Neutrophil (primary cell): ENCODE data around the gene RNH1.

Experiments
- H3K27ac ChIP-seq: fragments of 200-600 bp; sonication (generic); 2 replicates; pipeline ENCODE4 v1.5.1; 2016; ENCODE audit warnings: mild to moderate bottlenecking, moderate library complexity
- H3K27me3 ChIP-seq: fragments of 200-600 bp; sonication (generic); 2 replicates; pipeline ENCODE4 v1.6.0; 2016; ENCODE audit warnings: mild to moderate bottlenecking
- H3K36me3 ChIP-seq: fragments of 200-600 bp; sonication (generic); 2 replicates; pipeline ENCODE4 v1.5.1; 2017
- H3K4me1 ChIP-seq, 2 experiments: fragments of 200-600 bp in 1 of 2; sonication (generic) in 1 of 2; 1 replicate in 1 of 2; 2 replicates in 1 of 2; pipeline versions ENCODE4 v1.5.1 to v1.6.1; 2013 to 2016; ENCODE audit warnings: low read depth in 1 of 2, low read length in 1 of 2, mild to moderate bottlenecking in 1 of 2, moderate library complexity in 1 of 2; ENCODE audit not compliant: control insufficient read depth in 1 of 2, insufficient read depth in 1 of 2
- H3K4me3 ChIP-seq, 2 experiments: fragments of 200-600 bp in 1 of 2; sonication (generic) in 1 of 2; 1 replicate in 1 of 2; 2 replicates in 1 of 2; pipeline ENCODE4 v1.5.1; 2013 to 2016; ENCODE audit warnings: low read depth in 1 of 2, low read length in 1 of 2, mild to moderate bottlenecking in 1 of 2, moderate library complexity in 1 of 2
- H3K9me3 ChIP-seq: fragments of 200-600 bp; sonication (generic); 2 replicates; pipeline ENCODE4 v1.5.1; 2016
- TF ChIP-seq, protein P1 (sequence below): fragments of 200-600 bp; sonication (generic); IDR thresholded peaks from 2 replicates; pipeline ENCODE4 v1.5.1; 2016; ENCODE audit warnings: antibody characterized with exemption

RNH1 gene

DNA sequence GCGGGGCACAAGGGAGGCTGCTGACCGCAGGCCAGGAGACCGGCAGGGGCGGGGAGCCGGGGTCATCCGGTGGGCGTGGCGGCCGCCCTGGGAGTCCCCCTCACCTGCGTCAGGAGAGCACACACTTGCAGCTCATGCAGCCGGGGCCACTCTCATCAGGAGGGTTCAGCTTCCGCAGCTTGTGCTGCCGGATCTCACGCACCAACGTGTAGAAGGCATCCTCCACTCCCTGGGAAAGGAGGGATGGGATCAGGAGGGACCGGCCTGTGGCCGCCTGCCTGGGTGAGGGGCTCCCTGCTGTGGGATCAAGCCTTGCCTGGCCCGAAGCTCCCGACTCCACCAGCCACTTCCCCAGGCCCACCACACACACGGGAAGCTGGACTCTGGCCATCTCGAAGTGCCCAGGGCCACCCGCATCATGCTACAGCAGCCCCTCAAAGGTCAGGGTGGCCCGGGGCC is 25.5 kb upstream of the RNH1 start:
- H3K4me1 ChIP-seq, result peaks cover 25 to 27% of the 10 kb centered on the region in 2 experiments
- peaks cover 16% of the 10 kb centered on the region for H3K36me3 ChIP-seq
- H3K4me3 ChIP-seq, result no peak overlapping the region
- no peak overlapping the region for H3K27ac ChIP-seq
- H3K27me3 ChIP-seq, result peaks cover 30% of the 10 kb centered on the region
- TF ChIP-seq, protein P1, sequence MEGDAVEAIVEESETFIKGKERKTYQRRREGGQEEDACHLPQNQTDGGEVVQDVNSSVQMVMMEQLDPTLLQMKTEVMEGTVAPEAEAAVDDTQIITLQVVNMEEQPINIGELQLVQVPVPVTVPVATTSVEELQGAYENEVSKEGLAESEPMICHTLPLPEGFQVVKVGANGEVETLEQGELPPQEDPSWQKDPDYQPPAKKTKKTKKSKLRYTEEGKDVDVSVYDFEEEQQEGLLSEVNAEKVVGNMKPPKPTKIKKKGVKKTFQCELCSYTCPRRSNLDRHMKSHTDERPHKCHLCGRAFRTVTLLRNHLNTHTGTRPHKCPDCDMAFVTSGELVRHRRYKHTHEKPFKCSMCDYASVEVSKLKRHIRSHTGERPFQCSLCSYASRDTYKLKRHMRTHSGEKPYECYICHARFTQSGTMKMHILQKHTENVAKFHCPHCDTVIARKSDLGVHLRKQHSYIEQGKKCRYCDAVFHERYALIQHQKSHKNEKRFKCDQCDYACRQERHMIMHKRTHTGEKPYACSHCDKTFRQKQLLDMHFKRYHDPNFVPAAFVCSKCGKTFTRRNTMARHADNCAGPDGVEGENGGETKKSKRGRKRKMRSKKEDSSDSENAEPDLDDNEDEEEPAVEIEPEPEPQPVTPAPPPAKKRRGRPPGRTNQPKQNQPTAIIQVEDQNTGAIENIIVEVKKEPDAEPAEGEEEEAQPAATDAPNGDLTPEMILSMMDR, result no peak
- H3K9me3 ChIP-seq, result no peaks in the 10 kb centered on the region

DNA sequence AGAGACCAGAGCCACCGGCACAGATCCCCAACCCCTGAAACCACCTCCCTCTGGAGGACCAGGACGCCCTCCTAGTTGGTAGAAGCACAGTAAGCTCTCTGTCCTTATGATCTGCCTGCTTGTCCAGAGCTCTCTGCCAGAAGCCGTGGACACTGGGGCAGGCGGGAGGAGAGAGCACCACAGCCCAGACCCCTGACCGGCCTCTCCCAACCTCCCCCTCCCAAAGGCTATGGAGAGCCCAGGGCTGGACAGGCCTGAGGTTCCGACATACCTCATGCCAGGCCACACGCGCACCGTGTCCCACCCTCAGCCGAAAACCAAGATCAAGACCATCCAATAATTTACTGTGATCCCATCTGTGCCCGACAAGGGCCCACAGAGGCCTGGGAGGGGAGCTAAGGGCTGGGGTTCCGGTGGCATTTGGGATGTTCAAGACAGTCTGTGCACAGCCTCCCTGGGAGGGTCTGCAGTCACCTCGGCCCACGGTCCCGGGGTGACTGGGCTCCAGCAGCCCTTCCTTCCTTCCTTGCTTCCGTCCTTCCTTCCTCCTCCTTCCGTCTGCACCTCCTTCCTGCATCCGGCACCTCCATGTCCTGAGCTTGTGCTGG is 25.0 kb upstream of the RNH1 start:
- H3K36me3 ChIP-seq, result peaks cover 16% of the 10 kb centered on the region
- H3K9me3 ChIP-seq, result no peaks in the 10 kb centered on the region
- TF ChIP-seq, protein P1, result no peak
- H3K27me3 ChIP-seq, result peaks cover 25% of the 10 kb centered on the region
- no peak overlapping the region for H3K27ac ChIP-seq
- no peak overlapping the region for H3K4me3 ChIP-seq
- H3K4me1 ChIP-seq, result peaks cover 20 to 22% of the 10 kb centered on the region in 2 experiments

DNA sequence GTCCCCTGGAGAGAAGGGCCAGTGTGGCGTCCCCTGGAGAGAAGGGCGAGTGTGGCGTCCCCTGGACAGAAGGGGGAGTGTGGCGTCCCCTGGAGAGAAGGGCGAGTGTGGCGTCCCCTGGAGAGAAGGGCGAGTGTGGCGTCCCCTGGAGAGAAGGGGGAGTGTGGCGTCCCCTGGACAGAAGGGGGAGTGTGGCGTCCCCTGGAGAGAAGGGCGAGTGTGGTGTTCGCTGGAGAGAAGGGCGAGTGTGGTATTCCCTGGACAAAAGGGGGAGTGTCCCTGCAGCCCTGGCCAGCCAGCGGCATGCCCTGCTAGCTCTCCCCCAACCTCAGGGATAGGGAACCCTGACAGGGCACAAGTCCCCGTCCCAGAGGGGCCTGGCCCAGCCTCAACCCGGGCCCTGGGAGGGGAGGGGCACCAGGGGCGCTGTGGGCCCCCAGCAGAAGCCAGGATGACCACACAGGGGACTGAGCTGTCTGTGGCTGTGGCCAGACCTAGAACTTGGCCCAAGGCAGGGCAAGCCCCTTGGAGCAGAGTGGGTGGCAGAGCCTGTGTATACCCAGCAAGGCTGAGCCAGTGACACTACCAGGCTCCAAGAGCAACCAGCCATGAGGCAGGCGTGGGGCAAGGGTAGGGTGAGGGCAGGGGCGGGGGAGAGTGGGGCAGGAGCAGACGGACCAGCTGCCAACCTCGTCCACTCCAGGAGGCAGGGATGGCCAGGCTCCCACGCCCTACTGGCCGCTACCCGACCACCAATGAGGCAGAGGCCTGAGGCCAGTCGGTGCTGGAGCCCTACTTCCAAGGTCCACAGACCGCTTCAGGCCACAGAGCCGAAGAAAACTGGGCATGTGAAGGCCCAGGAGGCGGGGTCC is 24.2 kb upstream of the RNH1 start:
- no peaks in the 10 kb centered on the region for H3K9me3 ChIP-seq
- no peak overlapping the region for H3K4me3 ChIP-seq
- H3K4me1 ChIP-seq, result peaks cover 12 to 13% of the 10 kb centered on the region in 2 experiments
- H3K27me3 ChIP-seq, result peaks cover 17% of the 10 kb centered on the region
- no peak overlapping the region for H3K27ac ChIP-seq
- peaks cover 16% of the 10 kb centered on the region for H3K36me3 ChIP-seq
- TF ChIP-seq, protein P1, result no peak

DNA sequence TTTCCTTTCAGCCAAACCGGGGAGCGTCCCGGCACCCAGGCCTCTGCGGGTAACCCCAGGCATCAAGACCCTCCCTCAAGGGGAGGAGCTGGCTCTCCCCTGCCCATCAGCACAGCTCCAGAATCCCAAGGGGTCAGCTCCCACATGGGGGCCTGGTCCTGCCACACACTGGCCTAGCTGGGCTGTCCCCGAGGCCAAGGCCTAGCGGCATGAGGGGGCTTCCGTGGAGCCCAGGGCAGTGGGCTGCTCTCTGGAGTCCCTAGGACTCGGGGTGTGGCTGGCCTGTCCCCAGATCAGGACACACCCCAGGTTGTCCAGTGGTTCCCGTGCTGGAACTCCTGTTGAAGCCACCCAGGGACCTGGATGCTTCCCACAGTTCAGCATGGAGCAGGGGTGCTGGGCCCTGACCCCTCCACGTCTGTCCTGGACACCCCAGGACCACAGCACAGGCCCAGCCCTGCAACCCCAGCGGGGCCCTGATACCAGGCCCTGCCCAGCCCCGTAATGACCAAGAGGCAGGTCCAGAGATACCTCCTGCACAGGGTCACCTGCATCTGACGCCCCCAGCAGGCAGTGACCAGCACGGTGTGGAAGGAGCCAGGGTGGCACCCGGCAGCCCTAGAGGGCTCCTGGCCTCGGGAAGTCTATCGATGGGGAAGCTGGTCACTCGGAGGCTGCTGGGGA is 22.8 kb upstream of the RNH1 start:
- Histone ChIP-seq H3K4me1 (peaks cover 6% of the 10 kb centered on the region in 2 experiments), H3K9me3 (no peaks in the 10 kb centered on the region), H3K36me3 (peaks cover 16% of the 10 kb centered on the region), H3K4me3 (no peak overlapping the region), H3K27ac (no peak overlapping the region), H3K27me3 (peaks cover 10% of the 10 kb centered on the region)
- TF ChIP-seq, protein P1, result no peak

DNA sequence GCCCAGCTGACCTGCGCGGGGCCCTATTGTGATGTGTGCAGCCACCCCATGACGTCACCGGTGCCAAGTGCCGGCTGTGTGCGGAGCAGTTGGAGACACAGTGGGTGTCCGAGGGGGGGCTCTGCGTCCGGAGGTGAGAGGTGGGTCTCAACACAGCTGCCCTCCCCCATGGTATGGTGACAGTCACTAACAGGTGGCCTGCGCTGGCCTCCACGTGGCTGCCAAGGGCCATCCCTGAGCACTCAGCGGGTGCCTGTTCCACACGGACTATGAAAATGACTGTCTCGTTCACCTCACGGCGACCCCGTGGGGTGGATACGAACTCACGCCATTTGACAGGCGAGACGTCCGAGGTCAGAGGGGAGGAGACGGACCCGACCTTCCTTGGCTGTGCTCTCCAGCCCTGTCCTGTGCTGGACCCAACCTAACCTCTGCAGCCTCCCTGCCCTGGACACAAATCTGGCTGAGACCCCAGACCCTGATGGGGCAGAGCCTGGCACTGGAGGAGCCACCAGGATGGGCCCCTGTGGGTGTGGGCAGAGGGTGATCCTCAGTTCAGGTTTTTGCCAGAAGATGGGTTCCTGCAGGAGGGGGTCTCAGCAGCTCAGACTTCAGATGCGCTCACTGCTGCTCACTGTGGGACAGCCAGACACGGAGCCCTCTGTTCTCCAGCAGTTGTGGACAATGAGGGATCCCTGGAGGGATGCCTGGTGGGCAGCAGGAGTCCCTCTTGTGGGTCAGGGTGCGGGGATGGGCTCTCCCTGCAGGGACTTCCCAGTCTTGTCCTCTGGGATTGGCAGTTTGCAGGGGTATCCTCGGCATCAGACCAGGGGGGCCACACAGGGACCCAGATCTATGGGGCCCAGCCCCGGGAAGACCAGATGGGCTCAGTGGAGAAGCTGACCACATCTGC is 22.0 kb upstream of the RNH1 start:
- Histone ChIP-seq H3K4me3 (no peak overlapping the region), H3K4me1 (no peaks in the 10 kb centered on the region), H3K27ac (no peak overlapping the region), H3K27me3 (peaks cover 2% of the 10 kb centered on the region), H3K36me3 (peaks cover 16% of the 10 kb centered on the region), H3K9me3 (no peaks in the 10 kb centered on the region)
- TF ChIP-seq, protein P1, result no peak
